IPS-NIHi7 (cell line): Measurements from ENCODE around the gene BEST2.

Experiments
- DNase-seq: peaks from one replicate; pipeline ENCODE4 v3.0.0; 2012; ENCODE audit warnings: mixed read lengths; ENCODE audit errors: extremely low spot score

BEST2 gene

GRCh38 chr19:12800923-12801465 lies 49.4 kb downstream of the BEST2 start:
- DNase-seq, result no peak

GRCh38 chr19:12801466-12802266 lies 50.1 kb downstream of the BEST2 start, which contains the start of the genes PRDX2 and THSD8:
PRDX2 (minus strand) TSS chr19:12801800; CDS start chr19:12801261, 539 bp downstream.
THSD8 (plus strand) TSS chr19:12802069; CDS start chr19:12802072, 3 bp downstream.
- peak; percentile 72 for DNase-seq

- no peak for DNase-seq
Observed at GRCh38 chr19:12802267-12803106, 50.9 kb downstream of the BEST2 start.

GRCh38 chr19:12804051-12804450 lies 52.5 kb downstream of the BEST2 start:
- no peak for DNase-seq

GRCh38 chr19:12806242-12807081 lies 54.9 kb downstream of the BEST2 start, which contains the start of gene RNASEH2A:
RNASEH2A (plus strand) TSS chr19:12806584; CDS start chr19:12806674, 90 bp downstream.
- peak; percentile 96 for DNase-seq
